Suppressor macrophage (primary cell): ENCODE results near the gene COPE.

Source experiments
- DNase-seq, 4 experiments: peaks; one replicate each; pipeline ENCODE4 v3.0.0-alpha.2; 2020 to 2022

The COPE gene

GRCh38 chr19:18894254-18895037 lies 24.7 kb downstream of the COPE start:
- no peak for DNase-seq

GRCh38 chr19:18893587-18894253 lies 25.5 kb downstream of the COPE start:
- no peak for DNase-seq

GRCh38 chr19:18889949-18890745 lies 29.0 kb downstream of the COPE start:
- DNase-seq: no peak

GRCh38 chr19:18886972-18887371 lies 32.2 kb downstream of the COPE start:
- DNase-seq: no peak

- no peak for DNase-seq
Observed at GRCh38 chr19:18883526-18884304, 35.5 kb downstream of the COPE start.

GRCh38 chr19:18881491-18881890 lies 37.7 kb downstream of the COPE start:
- no peak for DNase-seq

GRCh38 chr19:18879579-18880373 lies 39.4 kb downstream of the COPE start:
- DNase-seq: no peak

GRCh38 chr19:18878858-18879578 lies 40.2 kb downstream of the COPE start:
- DNase-seq: no peak

- DNase-seq: no peak
Observed at GRCh38 chr19:18878058-18878797, 41.0 kb downstream of the COPE start.

- DNase-seq: no peak
Observed at GRCh38 chr19:18876865-18877264, 42.3 kb downstream of the COPE start.

- no peak for DNase-seq
Observed at GRCh38 chr19:18875726-18876125, 43.5 kb downstream of the COPE start.

GRCh38 chr19:18871543-18871942 lies 47.6 kb downstream of the COPE start:
- DNase-seq: no peak

GRCh38 chr19:18870531-18871172 lies 48.5 kb downstream of the COPE start:
- DNase-seq: peak in 3 of 4 experiments; percentile 17 to 34 (median 23)

GRCh38 chr19:18869781-18870530 lies 49.2 kb downstream of the COPE start:
- no peak for DNase-seq

- DNase-seq: no peak
Observed at GRCh38 chr19:18869023-18869618, 50.1 kb downstream of the COPE start.

GRCh38 chr19:18868380-18869022 lies 50.7 kb downstream of the COPE start:
- no peak for DNase-seq

- DNase-seq: no peak
Observed at GRCh38 chr19:18867751-18868150, 51.4 kb downstream of the COPE start.

GRCh38 chr19:18867199-18867598 lies 52.0 kb downstream of the COPE start:
- no peak for DNase-seq
